HUES48 (cell line): Measurements from ENCODE around the gene PGM2.

Source experiments
- H3K27ac ChIP-seq: one replicate; pipeline ENCODE4 v1.7.0; 2013; ENCODE audit warnings: low read depth, low read length, inconsistent platforms
- H3K27me3 ChIP-seq: 2 replicates; pipeline ENCODE4 v1.6.1; 2013; ENCODE audit warnings: mild to moderate bottlenecking, low read length; ENCODE audit not compliant: control insufficient read depth, insufficient read depth
- H3K36me3 ChIP-seq: 2 replicates; pipeline ENCODE4 v1.6.1; 2013; ENCODE audit warnings: low read length; ENCODE audit not compliant: control insufficient read depth, insufficient read depth
- H3K4me1 ChIP-seq: 2 replicates; pipeline ENCODE4 v1.6.1; 2013; ENCODE audit warnings: mild to moderate bottlenecking, low read length; ENCODE audit not compliant: control insufficient read depth, insufficient read depth
- H3K4me3 ChIP-seq: 2 replicates; pipeline ENCODE4 v1.5.1; 2013; ENCODE audit warnings: mild to moderate bottlenecking, low read depth, low read length
- H3K9ac ChIP-seq: 2 replicates; pipeline ENCODE4 v1.6.1; 2013; ENCODE audit warnings: mild to moderate bottlenecking, low read depth, low read length, moderate library complexity
- H3K9me3 ChIP-seq: 2 replicates; pipeline ENCODE4 v1.6.1; 2013; ENCODE audit warnings: low read length; ENCODE audit not compliant: control insufficient read depth, insufficient read depth

PGM2 gene

DNA sequence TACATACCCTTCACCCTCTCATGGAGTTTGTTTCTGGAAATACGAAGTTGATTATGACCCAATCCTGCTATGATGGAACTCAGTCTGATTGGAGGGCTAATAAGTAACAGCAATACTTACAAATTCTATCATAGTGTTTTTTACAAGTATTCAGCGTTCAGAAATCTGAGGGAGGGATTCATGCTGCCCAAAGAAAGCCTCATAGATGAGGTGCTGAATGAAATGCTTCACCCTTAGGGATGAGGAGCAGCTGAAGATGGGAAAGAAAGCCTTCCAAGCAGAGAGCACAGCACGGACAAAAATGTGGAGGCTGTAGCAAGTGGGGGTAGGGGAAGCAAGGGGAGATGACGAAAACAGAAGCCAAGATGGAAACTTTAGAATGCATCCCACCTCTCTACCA, 36.5 kb downstream of the PGM2 start:
- H3K27ac ChIP-seq, result no peak overlapping the region
- H3K36me3 ChIP-seq, result peaks cover 25% of the 10 kb centered on the region
- H3K27me3 ChIP-seq, result no peaks in the 10 kb centered on the region
- no peak overlapping the region for H3K9ac ChIP-seq
- H3K4me1 ChIP-seq, result no peaks in the 10 kb centered on the region
- H3K9me3 ChIP-seq, result no peaks in the 10 kb centered on the region
- H3K4me3 ChIP-seq, result no peak overlapping the region

DNA sequence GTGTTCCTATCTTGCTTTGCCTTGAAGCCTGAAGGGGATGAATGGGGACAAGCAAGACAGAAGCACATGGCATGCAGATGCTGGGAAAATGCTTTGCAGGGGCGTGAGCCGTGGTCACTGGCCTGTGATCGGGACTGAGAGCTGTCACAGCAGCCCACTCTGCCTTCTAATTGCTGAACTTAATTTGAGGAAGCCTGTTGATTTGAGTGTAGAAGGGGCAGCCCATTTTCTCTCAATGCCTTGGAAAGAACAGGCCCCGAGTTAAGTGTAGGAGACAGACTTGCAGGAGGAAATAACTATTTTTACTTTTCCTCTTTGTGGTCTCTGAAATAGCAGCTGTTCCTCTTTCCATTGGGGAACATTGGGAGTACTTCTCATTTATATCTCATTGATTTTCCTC, 38.3 kb downstream of the PGM2 start:
- no peak overlapping the region for H3K27ac ChIP-seq
- no peaks in the 10 kb centered on the region for H3K27me3 ChIP-seq
- no peak overlapping the region for H3K9ac ChIP-seq
- no peaks in the 10 kb centered on the region for H3K9me3 ChIP-seq
- no peaks in the 10 kb centered on the region for H3K4me1 ChIP-seq
- peaks cover 14% of the 10 kb centered on the region for H3K36me3 ChIP-seq
- H3K4me3 ChIP-seq, result no peak overlapping the region

DNA sequence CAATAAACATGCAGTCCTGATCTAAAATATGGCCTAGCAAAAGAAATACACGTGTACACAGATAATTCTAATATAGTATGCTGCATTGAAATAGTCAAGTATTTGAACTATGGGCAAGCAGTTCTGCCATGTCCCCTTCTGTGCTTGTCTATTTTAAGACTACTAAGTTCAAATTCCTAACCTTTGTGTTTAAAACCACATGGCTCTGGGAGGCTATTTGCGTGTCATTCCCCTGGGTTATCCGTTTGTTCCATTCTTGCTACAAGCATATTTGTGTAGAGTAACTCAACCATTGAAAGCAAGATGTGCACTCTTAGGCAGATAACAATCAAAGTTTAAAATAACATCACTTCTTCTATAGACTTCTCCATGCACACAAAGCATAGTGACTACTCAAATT, 39.0 kb downstream of the PGM2 start:
- no peaks in the 10 kb centered on the region for H3K9me3 ChIP-seq
- no peak overlapping the region for H3K4me3 ChIP-seq
- no peaks in the 10 kb centered on the region for H3K4me1 ChIP-seq
- peaks cover 13% of the 10 kb centered on the region for H3K36me3 ChIP-seq
- H3K27me3 ChIP-seq, result no peaks in the 10 kb centered on the region
- H3K9ac ChIP-seq, result no peak overlapping the region
- H3K27ac ChIP-seq, result no peak overlapping the region

DNA sequence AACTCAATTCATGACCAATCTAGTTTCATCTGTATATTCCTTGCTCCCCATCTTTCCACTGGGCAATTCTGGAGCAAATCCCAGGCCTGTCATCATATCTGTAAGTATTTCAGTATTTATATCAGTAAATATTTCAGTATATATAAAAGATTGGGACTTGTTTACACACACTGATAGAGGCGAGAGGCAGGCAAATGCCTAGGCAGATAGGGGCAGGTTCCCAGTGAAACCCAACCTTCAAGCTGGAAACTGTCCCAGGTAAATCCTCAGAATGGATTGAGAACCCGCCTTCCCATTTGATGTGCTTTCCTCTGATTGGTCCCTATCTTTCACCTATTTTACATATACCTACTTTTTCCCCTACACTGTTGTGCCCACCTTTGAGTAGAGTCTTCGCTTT, 40.6 kb downstream of the PGM2 start:
- H3K4me3 ChIP-seq, result no peak overlapping the region
- H3K27me3 ChIP-seq, result no peaks in the 10 kb centered on the region
- H3K27ac ChIP-seq, result no peak overlapping the region
- no peaks in the 10 kb centered on the region for H3K9me3 ChIP-seq
- peaks cover under 1% of the 10 kb centered on the region for H3K36me3 ChIP-seq
- H3K4me1 ChIP-seq, result no peaks in the 10 kb centered on the region
- H3K9ac ChIP-seq, result no peak overlapping the region

DNA sequence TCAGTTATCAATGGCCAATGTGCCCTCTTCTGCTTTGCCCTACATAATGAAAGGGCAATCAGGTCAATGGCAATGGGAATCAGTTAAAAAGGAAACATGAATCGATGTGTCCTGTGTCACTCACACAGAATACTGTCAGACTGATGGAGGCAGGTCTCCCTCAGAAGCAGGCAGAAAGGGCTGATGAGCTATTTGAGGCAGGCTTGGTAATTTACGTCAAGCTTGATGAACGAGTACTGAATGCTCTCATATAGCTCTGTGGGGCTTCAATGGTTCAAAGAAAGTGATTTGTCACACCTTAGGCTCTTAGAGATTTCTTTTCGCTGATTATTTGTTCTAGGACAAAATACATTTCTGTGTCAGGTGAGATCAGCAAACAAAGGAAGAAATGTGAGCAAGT, 41.8 kb downstream of the PGM2 start:
- H3K9ac ChIP-seq, result no peak overlapping the region
- H3K27me3 ChIP-seq, result no peaks in the 10 kb centered on the region
- no peak overlapping the region for H3K4me3 ChIP-seq
- no peaks in the 10 kb centered on the region; the same call in 1 of the 2 replicates for H3K36me3 ChIP-seq
- no peak overlapping the region for H3K27ac ChIP-seq
- no peaks in the 10 kb centered on the region for H3K9me3 ChIP-seq
- no peaks in the 10 kb centered on the region for H3K4me1 ChIP-seq

DNA sequence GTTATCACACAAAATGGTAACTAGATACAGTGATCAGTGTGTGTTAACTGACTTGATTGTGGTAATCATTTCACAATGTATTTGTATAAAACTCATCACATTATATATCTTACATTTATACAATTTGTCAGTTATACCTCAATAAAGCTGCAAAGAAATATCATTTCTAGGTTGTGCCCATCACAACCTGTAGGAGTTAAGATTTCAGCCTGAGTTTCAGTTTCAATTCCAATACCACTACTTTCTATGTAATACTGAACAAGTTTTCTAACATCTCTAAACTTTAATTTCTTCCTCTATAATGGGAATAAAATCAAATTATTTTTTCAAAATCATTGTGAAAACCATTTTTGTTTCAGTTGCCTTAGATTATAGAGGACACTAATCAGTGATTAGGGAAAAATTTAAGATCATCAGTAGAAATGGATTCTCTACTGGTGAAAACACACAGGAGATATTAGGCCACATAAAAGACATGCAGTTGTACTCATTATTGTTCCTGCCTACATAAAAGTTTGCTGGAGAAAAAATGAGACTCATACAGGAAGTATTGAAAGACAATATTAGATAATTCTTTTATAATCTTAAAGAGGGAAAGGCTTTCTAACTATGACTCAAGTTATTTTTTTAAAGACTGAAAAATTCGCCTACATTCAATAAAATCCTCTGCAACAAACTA, 46.0 kb downstream of the PGM2 start:
- H3K4me3 ChIP-seq, result no peak overlapping the region
- H3K27ac ChIP-seq, result no peak overlapping the region
- no peaks in the 10 kb centered on the region for H3K27me3 ChIP-seq
- H3K4me1 ChIP-seq, result no peaks in the 10 kb centered on the region
- no peaks in the 10 kb centered on the region for H3K9me3 ChIP-seq
- no peak overlapping the region for H3K9ac ChIP-seq
- H3K36me3 ChIP-seq, result no peaks in the 10 kb centered on the region

DNA sequence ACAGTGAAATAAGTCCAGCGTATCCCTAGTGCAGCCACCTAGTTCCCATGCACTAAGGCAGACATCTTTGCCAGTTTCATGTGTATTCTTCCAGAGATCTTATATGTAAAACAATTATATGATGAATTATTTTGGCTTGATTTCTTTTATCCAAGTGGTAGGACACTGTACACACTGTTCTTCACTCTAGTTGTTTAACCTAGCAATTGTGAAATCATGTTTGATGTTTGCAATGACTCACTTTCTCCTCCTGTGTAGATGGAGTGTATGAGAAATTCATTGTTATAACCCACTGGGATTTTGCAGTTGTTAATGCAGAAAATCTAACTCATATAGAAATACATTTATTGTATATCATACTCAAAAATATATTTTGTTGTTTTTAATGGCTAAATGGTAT, 46.9 kb downstream of the PGM2 start:
- Histone ChIP-seq H3K36me3 (no peaks in the 10 kb centered on the region), H3K9me3 (no peaks in the 10 kb centered on the region), H3K27me3 (no peaks in the 10 kb centered on the region), H3K9ac (no peak overlapping the region), H3K27ac (no peak overlapping the region), H3K4me3 (no peak overlapping the region), H3K4me1 (no peaks in the 10 kb centered on the region)

DNA sequence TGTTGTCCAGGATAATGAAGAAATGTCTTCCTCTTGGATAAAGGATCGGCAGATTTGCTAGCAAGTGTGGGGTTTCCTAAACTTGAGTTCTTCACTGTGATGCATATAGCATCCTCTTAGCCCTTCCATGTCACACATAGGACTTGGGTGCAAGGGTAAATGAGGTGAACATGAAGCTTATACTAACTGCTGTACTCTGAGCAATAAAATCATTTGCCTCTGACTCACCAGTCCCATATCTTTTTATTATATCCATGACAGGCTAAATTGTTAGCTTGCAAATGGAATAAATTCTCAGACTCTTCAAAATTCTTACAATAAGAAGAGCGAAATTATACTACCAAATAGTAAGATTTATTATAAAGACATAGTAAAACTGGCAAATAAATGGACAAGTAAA, 49.7 kb downstream of the PGM2 start:
- no peaks in the 10 kb centered on the region for H3K9me3 ChIP-seq
- H3K27me3 ChIP-seq, result no peaks in the 10 kb centered on the region
- H3K36me3 ChIP-seq, result no peaks in the 10 kb centered on the region
- H3K4me1 ChIP-seq, result no peaks in the 10 kb centered on the region
- H3K27ac ChIP-seq, result no peak overlapping the region
- no peak overlapping the region for H3K4me3 ChIP-seq
- H3K9ac ChIP-seq, result no peak overlapping the region

DNA sequence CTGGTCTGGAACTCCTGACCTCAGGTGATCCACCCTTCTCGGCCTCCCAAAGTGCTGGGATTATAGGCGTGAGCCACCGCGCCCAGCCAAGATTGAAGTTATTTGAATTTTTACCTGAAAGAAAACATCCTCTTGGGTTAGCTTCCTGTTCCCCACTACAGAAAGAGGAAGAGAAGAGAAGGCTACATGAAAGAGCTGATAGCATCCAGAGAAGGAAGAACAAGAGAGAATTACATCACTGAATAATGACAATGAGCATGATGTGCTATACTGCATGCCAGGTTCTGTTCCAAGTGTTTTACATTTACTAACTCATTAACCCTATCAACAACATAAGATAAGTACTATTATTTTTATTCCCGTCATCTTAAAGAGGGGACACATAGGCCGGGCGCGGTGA, 52.9 kb downstream of the PGM2 start:
- Histone ChIP-seq H3K9ac (no peak overlapping the region), H3K4me3 (no peak overlapping the region), H3K27me3 (no peaks in the 10 kb centered on the region), H3K36me3 (no peaks in the 10 kb centered on the region), H3K27ac (no peak overlapping the region), H3K4me1 (no peaks in the 10 kb centered on the region), H3K9me3 (no peaks in the 10 kb centered on the region)

DNA sequence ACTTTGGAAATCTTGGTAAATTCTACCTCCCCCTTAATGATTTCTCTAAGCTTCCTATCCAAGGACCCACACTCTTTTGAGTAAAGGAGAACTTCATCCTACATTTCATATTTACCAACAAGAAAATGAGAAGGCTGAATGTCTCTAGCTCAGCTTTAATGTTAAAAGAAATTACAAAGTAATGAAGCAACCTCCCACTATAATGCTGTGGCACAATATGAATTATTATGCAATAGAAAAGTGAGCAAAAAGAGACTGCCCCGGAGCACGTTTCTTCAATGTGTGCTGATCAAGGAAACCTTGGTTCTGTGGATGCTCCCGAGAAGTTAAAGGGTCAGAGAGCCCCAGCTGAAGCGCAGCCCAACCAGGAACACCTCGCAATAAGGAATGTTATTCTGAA, 55.3 kb downstream of the PGM2 start:
- Histone ChIP-seq H3K4me3 (no peak overlapping the region), H3K36me3 (no peaks in the 10 kb centered on the region), H3K4me1 (no peaks in the 10 kb centered on the region), H3K27me3 (no peaks in the 10 kb centered on the region), H3K9ac (no peak overlapping the region), H3K9me3 (no peaks in the 10 kb centered on the region), H3K27ac (no peak overlapping the region)

DNA sequence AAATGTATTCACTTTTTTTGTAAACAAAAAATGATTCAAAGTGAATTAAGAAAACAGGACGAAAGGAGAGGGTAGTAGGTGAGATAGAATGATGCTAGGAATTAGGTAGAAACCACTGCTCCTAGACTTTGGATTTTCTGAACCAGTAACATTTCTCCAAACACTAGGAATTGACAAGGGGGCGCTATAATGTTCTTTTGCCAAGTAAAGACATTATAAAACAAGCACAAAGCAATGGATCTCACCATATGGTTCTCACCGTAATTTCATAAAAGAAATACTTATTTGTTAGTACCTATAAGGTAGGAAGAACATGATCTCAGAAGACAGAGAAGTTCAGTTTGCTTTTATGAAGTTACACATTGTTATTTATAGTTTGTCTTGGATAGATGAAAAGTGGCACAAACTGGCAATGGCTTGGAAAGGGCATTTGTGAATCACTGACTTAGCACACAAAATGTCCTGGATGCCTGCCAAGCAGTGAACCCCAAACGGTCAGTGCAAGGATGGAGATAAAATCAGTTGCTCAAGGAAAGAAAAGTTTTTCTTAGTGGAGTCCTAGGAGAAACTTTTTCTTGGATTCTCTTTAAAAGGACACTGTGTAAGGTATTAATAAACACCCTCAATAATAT, 56.3 kb downstream of the PGM2 start:
- Histone ChIP-seq H3K36me3 (no peaks in the 10 kb centered on the region), H3K9me3 (no peaks in the 10 kb centered on the region), H3K27ac (no peak overlapping the region), H3K4me1 (no peaks in the 10 kb centered on the region), H3K9ac (no peak overlapping the region), H3K27me3 (peaks cover 7% of the 10 kb centered on the region), H3K4me3 (no peak overlapping the region)
